K562 (cell line): Measurements from ENCODE around the gene TMTC2. TPM values are rescaled to one million over a fixed set of nuclear protein-coding genes. Genes with fewer than 3 reads are reported as not detected.

Source experiments
- ATAC-seq: fragments of 200-7000 bp; cut with Tn5 transposase; 3 replicates; pipeline ENCODE4 v1.9.1; 2020; ENCODE audit warnings: moderate library complexity
- BruUV-seq: library from RNA; stranded (reverse); fragments of 400-500 nt; replicated peaks from 2 replicates; lab custom pipeline; 2021; lab: Mats Ljungman, UMichigan
- CTCF ChIA-PET: fragments of 300-600 bp; formaldehyde crosslinking; extraction: SDS; loops from one replicate; lab custom pipeline; 2021; ENCODE audit warnings: low intra/inter-chr PET ratio; lab: Yijun Ruan, JAX
- POLR2A ChIA-PET: fragments of 300-600, 350-650 bp; sonication (Branson Sonifier 250); formaldehyde crosslinking; extraction: SDS; loops from one replicate; lab custom pipeline; 2021; ENCODE audit warnings: antibody characterized with exemption, inconsistent platforms; lab: Yijun Ruan, JAX
- DNase-seq, 4 experiments: peaks; one replicate each; pipeline versions ENCODE4 v3.0.0 to v3.0.0-alpha.2; 2011 to 2018; ENCODE audit warnings: low spot score in 3 of 4, mixed read lengths in 3 of 4; ENCODE audit errors: extremely low read depth in 1 of 4
- FAIRE-seq: peaks from 2 replicates; lab custom pipeline; 2011; peaks lifted over from hg19 to GRCh38; lab: Jason Lieb, UNC
- H2AFZ ChIP-seq: 2 replicates; pipeline ENCODE4 v1.6.0; 2011; ENCODE audit warnings: low read depth, low read length, control low read depth, inconsistent platforms
- H3K27ac ChIP-seq: fragments of 200-600 bp; 3 replicates; pipeline ENCODE4 v1.8.0; 2011; ENCODE audit warnings: low read depth, mild to moderate bottlenecking, control low read depth, inconsistent platforms, low read length, moderate library complexity, mixed read lengths; ENCODE audit errors: extremely low read depth
- H3K27me3 ChIP-seq, 2 experiments: fragments of 300-600 bp in 1 of 2; 2 replicates in 1 of 2; 3 replicates in 1 of 2; pipeline versions ENCODE4 v1.6.0 to v1.8.0; 2011; ENCODE audit warnings: inconsistent platforms in 2 of 2, low read length in 2 of 2, mild to moderate bottlenecking in 1 of 2, mixed read lengths in 1 of 2, moderate library complexity in 1 of 2; ENCODE audit not compliant: control insufficient read depth in 2 of 2, insufficient read depth in 2 of 2
- H3K36me3 ChIP-seq: fragments of 300-600 bp; 3 replicates; pipeline ENCODE4 v1.8.0; 2011; ENCODE audit warnings: mild to moderate bottlenecking, low read length, inconsistent platforms; ENCODE audit not compliant: control insufficient read depth, insufficient read depth
- H3K4me1 ChIP-seq, 2 experiments: fragments of 200-600 bp in 1 of 2; replicated peaks in 1 of 2; 2 replicates in 1 of 2; 3 replicates in 1 of 2; pipeline versions ENCODE4 v1.5.1 to v1.8.0; 2011; ENCODE audit warnings: inconsistent platforms in 2 of 2, low read length in 2 of 2, mild to moderate bottlenecking in 1 of 2, mixed read lengths in 1 of 2, moderate library complexity in 1 of 2; ENCODE audit not compliant: control insufficient read depth in 2 of 2, insufficient read depth in 2 of 2
- H3K4me2 ChIP-seq: 2 replicates; pipeline ENCODE4 v1.6.1; 2011; ENCODE audit warnings: low read length, control low read depth, inconsistent platforms, mixed read lengths; ENCODE audit not compliant: insufficient read depth
- H3K4me3 ChIP-seq: fragments of 200-600 bp; sonication (generic), shearing (Covaris generic); 2 replicates; pipeline ENCODE4 v1.5.1; 2016; ENCODE audit warnings: control low read depth, inconsistent platforms
- H3K79me2 ChIP-seq: fragments of 200-600 bp; 3 replicates; pipeline ENCODE4 v1.8.0; 2011; ENCODE audit warnings: low read length, inconsistent platforms; ENCODE audit not compliant: control insufficient read depth, insufficient read depth
- H3K9ac ChIP-seq, 2 experiments: 2 replicates each; pipeline versions ENCODE4 v1.6.0 to v1.6.1; 2011; ENCODE audit warnings: low read depth in 2 of 2, low read length in 2 of 2, control low read depth in 1 of 2, inconsistent platforms in 1 of 2, mild to moderate bottlenecking in 1 of 2, mixed read lengths in 1 of 2; ENCODE audit not compliant: insufficient read depth in 1 of 2
- H3K9me1 ChIP-seq: one replicate; pipeline ENCODE4 v1.6.0; 2011; ENCODE audit warnings: inconsistent platforms, mild to moderate bottlenecking, low read length, moderate library complexity; ENCODE audit not compliant: control insufficient read depth, insufficient read depth
- H3K9me3 ChIP-seq: replicated peaks from 2 replicates; pipeline ENCODE4 v1.5.1; 2011; ENCODE audit warnings: low read depth, low read length, inconsistent platforms; ENCODE audit not compliant: control insufficient read depth, insufficient read depth
- H4K20me1 ChIP-seq: replicated peaks from 2 replicates; pipeline ENCODE4 v1.6.1; 2011; ENCODE audit warnings: low read length, inconsistent platforms, mixed read lengths; ENCODE audit not compliant: control insufficient read depth, insufficient read depth
- CREBBP ChIP-seq: IDR thresholded peaks from one replicate; pipeline ENCODE4 v1.6.1; 2012; ENCODE audit warnings: low read depth, mild to moderate bottlenecking, control low read depth, inconsistent platforms, low read length
- GABPA ChIP-seq: fragments of 200-800 bp; sonication (Bioruptor generic); conservative IDR thresholded peaks from 2 replicates; pipeline ENCODE4 v1.6.1; 2016; ENCODE audit warnings: low read depth, missing genetic modification characterization, missing compliant biosample characterization
- NR2F6 ChIP-seq: fragments of 450-650 bp; formaldehyde crosslinking; IDR thresholded peaks from 2 replicates; pipeline ENCODE4 v1.4.0; 2020; ENCODE audit warnings: mild to moderate bottlenecking
- RAD51 ChIP-seq: fragments of 450-650 bp; IDR thresholded peaks from 2 replicates; pipeline ENCODE4 v1.7.1; 2016; ENCODE audit warnings: low read depth, mild to moderate bottlenecking, borderline replicate concordance
- SRSF9 ChIP-seq: fragments of 200-400 bp; formaldehyde crosslinking; IDR thresholded peaks from 2 replicates; pipeline ENCODE4 v1.6.1; 2017; ENCODE audit warnings: low read depth, low read length, borderline replicate concordance
- XRCC4 ChIP-seq: IDR thresholded peaks from one replicate; pipeline ENCODE4 v1.6.1; 2011; ENCODE audit not compliant: insufficient read depth, insufficient read length; ENCODE audit errors: extremely low read depth
- ZFP36 ChIP-seq: fragments of 150-350 bp; IDR thresholded peaks from 2 replicates; pipeline ENCODE4 v1.6.1; 2018; ENCODE audit warnings: low read length, low read depth; ENCODE audit not compliant: partially characterized antibody
- ZZZ3 ChIP-seq: fragments of 450-650 bp; IDR thresholded peaks from 2 replicates; pipeline ENCODE4 v1.6.1; 2016; ENCODE audit warnings: antibody characterized with exemption, mild to moderate bottlenecking, moderate library complexity
- WGBS: fragments of 100-300 bp; shearing (Covaris generic); methylation state at CpG from one replicate; pipeline ENCODE4 v1.1.6; 2016; ENCODE audit warnings: low coverage, mixed read lengths; ENCODE audit not compliant: insufficient coverage; ENCODE audit errors: missing lambda C conversion rate; 5-methylcytosine and 5-hydroxymethylcytosine counted together
- in situ Hi-C: fragments of 300-500 bp; cut with MboI; formaldehyde crosslinking; loops from 4 replicates; pipeline ENCODE4 v1.15.0; 2018; ENCODE audit warnings: inconsistent platforms, mixed read lengths
- intact Hi-C: fragments of 100-400 bp; cut with micrococcal nuclease; formaldehyde crosslinking; loops from 2 replicates; pipeline ENCODE4 v1.14.2; 2022
- polyA plus RNA-seq, 8 experiments: library from polyadenylated mRNA; depleted of rRNA in 4 of 8; stranded (reverse) in 5 of 8; unstranded in 3 of 8; fragments of >200 nt; fragmentation: Nextera tagmentation in 2 of 8; fragmentation: Illumina TruSeq in 1 of 8; extraction: Ambion mirVana in 2 of 8; extraction: Trizol in 1 of 8; gene quantifications; 2 replicates each; pipeline versions ENCODE4 v1.2.1 to v1.2.3, GENCODE V29; 2011 to 2014; ENCODE audit warnings: inconsistent platforms in 1 of 8, missing spikeins in 1 of 8
- total RNA-seq, 7 experiments: library from RNA; depleted of rRNA in 6 of 7; stranded (reverse); fragments of >200 nt in 6 of 7; fragmentation: Illumina TruSeq in 2 of 7; extraction: Trizol in 2 of 7; gene quantifications; 2 replicates each; pipeline versions ENCODE4 v1.2.1 to v1.2.3, GENCODE V29; 2011 to 2021; ENCODE audit warnings: low replicate concordance in 1 of 7
- TF ChIP-seq, protein P1 (sequence below): IDR thresholded peaks from 2 replicates; pipeline ENCODE4 v1.6.1; 2011; ENCODE audit warnings: borderline replicate concordance, low read depth, mild to moderate bottlenecking, moderate library complexity, low read length; ENCODE audit not compliant: insufficient read depth, poor library complexity, severe bottlenecking

The TMTC2 gene
- total and polyA plus RNA-seq, 9 of the 15 experiments (the other 6 are each of a cell fraction or from before 2014, with no cell fraction given), result 0.29 to 1.1 (median 0.55) TPM

DNA sequence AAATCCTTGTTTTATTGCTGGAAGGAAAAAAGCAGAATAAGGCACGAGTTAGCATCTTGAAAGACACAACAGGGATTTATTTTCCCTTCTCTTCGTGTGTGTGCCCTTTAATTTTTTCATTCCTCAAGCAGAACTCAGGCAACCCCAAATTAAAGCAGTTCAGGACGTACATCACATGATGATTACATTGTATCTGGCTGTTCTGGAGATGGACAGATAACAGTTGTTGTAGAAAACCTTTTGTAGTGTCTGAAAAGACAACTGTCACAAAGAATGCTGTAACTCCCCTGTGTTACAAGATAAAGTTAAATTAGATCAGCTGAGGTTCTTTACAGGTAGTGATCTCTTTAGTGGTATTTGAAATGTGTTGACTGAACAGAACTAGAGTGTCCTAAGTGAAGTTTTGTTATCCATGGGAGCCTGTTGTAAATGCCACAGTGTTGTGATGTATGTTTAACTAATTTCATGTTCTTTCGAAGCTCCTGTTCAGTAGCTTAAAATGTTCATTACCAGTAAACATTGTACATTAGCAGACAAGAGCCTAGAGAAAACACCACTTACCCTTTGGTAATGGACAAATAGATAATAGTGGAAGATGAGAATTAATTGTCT is 58.5 kb downstream of the TMTC2 start:
- Histone ChIP-seq H2AFZ (no peak overlapping the region), H3K27me3 (no peaks in the 10 kb centered on the region), H3K79me2 (no peaks in the 10 kb centered on the region), H3K4me3 (no peak overlapping the region), H3K4me1 (no peaks in the 10 kb centered on the region), H3K9ac (no peak overlapping the region), H3K36me3 (no peaks in the 10 kb centered on the region), H3K4me2 (no peak overlapping the region), H3K27ac (no peak overlapping the region), H3K9me3 (no peaks in the 10 kb centered on the region), H4K20me1 (no peaks in the 10 kb centered on the region), H3K9me1 (no peaks in the 10 kb centered on the region)
- in situ Hi-C loops (no loop called here), intact Hi-C loops (no loop called here)
- WGBS, result 0% methylated on average over 4 of the region's 4 CpGs
- BruUV-seq, result no TSS peak
- ChIA-PET CTCF (no interaction called here), POLR2A (no interaction called here)
- no peak for ATAC-seq
- no peak for FAIRE-seq
- TF ChIP-seq ZFP36, result no peak
- DNase-seq, result no peak

DNA sequence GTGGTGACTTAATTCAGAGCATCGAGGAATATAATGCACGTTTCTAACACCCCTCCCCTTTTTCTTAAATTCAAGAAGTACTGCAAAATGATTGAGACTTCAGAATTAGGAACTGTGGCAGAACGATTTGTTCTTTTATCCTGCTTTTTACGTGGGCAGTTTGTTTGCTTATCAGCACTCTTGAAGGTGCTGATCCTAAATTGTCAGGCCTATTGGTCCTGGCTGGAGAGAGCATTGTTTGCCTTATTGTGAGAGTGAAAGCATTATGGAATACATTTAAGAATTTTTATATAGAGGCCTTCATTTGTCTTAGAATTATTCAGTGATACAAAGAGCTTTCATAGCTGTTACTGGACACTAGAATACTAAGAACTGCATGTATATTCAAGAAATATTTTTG is 59.1 kb downstream of the TMTC2 start:
- CTCF ChIA-PET, result no interaction called here
- DNase-seq (no peak), FAIRE-seq (no peak), ATAC-seq (no peak)
- Histone ChIP-seq H3K27me3 (no peaks in the 10 kb centered on the region), H3K9me3 (no peaks in the 10 kb centered on the region), H2AFZ (no peak overlapping the region), H3K79me2 (no peaks in the 10 kb centered on the region), H3K9me1 (no peaks in the 10 kb centered on the region), H3K36me3 (no peaks in the 10 kb centered on the region), H3K4me3 (no peak overlapping the region), H3K4me2 (no peak overlapping the region), H3K4me1 (no peaks in the 10 kb centered on the region), H3K9ac (no peak overlapping the region), H4K20me1 (no peaks in the 10 kb centered on the region), H3K27ac (no peak overlapping the region)
- BruUV-seq, result no TSS peak
- in situ Hi-C loops, result no loop called here
- TF ChIP-seq, protein P1, sequence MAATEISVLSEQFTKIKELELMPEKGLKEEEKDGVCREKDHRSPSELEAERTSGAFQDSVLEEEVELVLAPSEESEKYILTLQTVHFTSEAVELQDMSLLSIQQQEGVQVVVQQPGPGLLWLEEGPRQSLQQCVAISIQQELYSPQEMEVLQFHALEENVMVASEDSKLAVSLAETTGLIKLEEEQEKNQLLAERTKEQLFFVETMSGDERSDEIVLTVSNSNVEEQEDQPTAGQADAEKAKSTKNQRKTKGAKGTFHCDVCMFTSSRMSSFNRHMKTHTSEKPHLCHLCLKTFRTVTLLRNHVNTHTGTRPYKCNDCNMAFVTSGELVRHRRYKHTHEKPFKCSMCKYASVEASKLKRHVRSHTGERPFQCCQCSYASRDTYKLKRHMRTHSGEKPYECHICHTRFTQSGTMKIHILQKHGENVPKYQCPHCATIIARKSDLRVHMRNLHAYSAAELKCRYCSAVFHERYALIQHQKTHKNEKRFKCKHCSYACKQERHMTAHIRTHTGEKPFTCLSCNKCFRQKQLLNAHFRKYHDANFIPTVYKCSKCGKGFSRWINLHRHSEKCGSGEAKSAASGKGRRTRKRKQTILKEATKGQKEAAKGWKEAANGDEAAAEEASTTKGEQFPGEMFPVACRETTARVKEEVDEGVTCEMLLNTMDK, result no peak
- TF ChIP-seq CREBBP, result no peak
- TF ChIP-seq SRSF9, result no peak
- no peak for TF ChIP-seq RAD51
- no peak for TF ChIP-seq NR2F6 (CRISPR knock-in tag)
- TF ChIP-seq GABPA (tag), result no peak
- no peak for TF ChIP-seq ZZZ3
- no peak for TF ChIP-seq XRCC4
- POLR2A ChIA-PET, result no interaction called here
- intact Hi-C loops, result no loop called here
- WGBS, result 3% methylated on average over 4 of the region's 4 CpGs
